IMR-90 (cell line): ENCODE results near the gene CHPT1. TPM values are rescaled to one million over a fixed set of nuclear protein-coding genes. Genes with fewer than 3 reads are reported as not detected.

ENCODE experiments used
- ATAC-seq: fragments of 200-7000 bp; cut with Tn5 transposase; 2 replicates; pipeline ENCODE4 v1.9.1; 2020; ENCODE audit warnings: low read depth, mild to moderate bottlenecking, moderate library complexity
- BruUV-seq: library from RNA; stranded (reverse); fragments of 400-500 nt; replicated peaks from 2 replicates; lab custom pipeline; 2021; lab: Mats Ljungman, UMichigan
- CTCF ChIA-PET: fragments of 300-600 bp; formaldehyde crosslinking; extraction: SDS; loops from one replicate; lab custom pipeline; 2021; ENCODE audit warnings: antibody characterized with exemption; lab: Yijun Ruan, JAX
- POLR2A ChIA-PET: fragments of 300-600 bp; sonication (Branson Sonifier 250); formaldehyde crosslinking; loops from one replicate; lab custom pipeline; 2022; ENCODE audit warnings: antibody characterized with exemption; ENCODE audit not compliant: unreplicated experiment; lab: Charles Lee
- DNase-seq: peaks from one replicate; pipeline ENCODE4 v3.0.0; 2013
- H2AFZ ChIP-seq: replicated peaks from 2 replicates; pipeline ENCODE3; 2013; ENCODE audit warnings: low read length, mild to moderate bottlenecking; ENCODE audit not compliant: poor library complexity
- H2AK5ac ChIP-seq: 2 replicates; pipeline ENCODE4 v1.6.1; 2013; ENCODE audit warnings: low read depth, low read length, inconsistent platforms
- H2AK9ac ChIP-seq: replicated peaks from 2 replicates; pipeline ENCODE3; 2013; ENCODE audit warnings: mild to moderate bottlenecking, low read depth, low read length, moderate library complexity; ENCODE audit not compliant: poor library complexity
- H2BK120ac ChIP-seq: 2 replicates; pipeline ENCODE4 v1.6.1; 2013; ENCODE audit warnings: low read depth, low read length, inconsistent platforms
- H2BK15ac ChIP-seq: 3 replicates; pipeline ENCODE4 v1.6.1; 2013; ENCODE audit warnings: low read depth, low read length, inconsistent platforms
- H2BK20ac ChIP-seq: 2 replicates; pipeline ENCODE4 v1.6.1; 2013; ENCODE audit warnings: low read depth, mild to moderate bottlenecking, inconsistent platforms, low read length, moderate library complexity
- H2BK5ac ChIP-seq: 2 replicates; pipeline ENCODE4 v1.6.1; 2013; ENCODE audit warnings: mild to moderate bottlenecking, low read depth, low read length, inconsistent platforms; ENCODE audit not compliant: poor library complexity, severe bottlenecking
- H3K14ac ChIP-seq: replicated peaks from 2 replicates; pipeline ENCODE4 v1.6.1; 2013; ENCODE audit warnings: low read depth, low read length, inconsistent platforms
- H3K18ac ChIP-seq: 2 replicates; pipeline ENCODE4 v1.6.1; 2013; ENCODE audit warnings: low read depth, low read length, control low read depth
- H3K23ac ChIP-seq: 2 replicates; pipeline ENCODE4 v1.6.1; 2013; ENCODE audit warnings: low read depth, low read length, inconsistent platforms
- H3K27ac ChIP-seq: 2 replicates; pipeline ENCODE4 v1.5.1; 2013; ENCODE audit warnings: mild to moderate bottlenecking, control low read depth, low read length; ENCODE audit not compliant: insufficient read depth
- H3K27me3 ChIP-seq: 2 replicates; pipeline ENCODE4 v1.6.1; 2013; ENCODE audit warnings: low read length; ENCODE audit not compliant: control insufficient read depth, insufficient read depth
- H3K36me3 ChIP-seq: 2 replicates; pipeline ENCODE4 v1.6.1; 2013; ENCODE audit warnings: low read length, mixed read lengths; ENCODE audit not compliant: control insufficient read depth, insufficient read depth
- H3K4ac ChIP-seq: 2 replicates; pipeline ENCODE4 v1.6.1; 2013; ENCODE audit warnings: low read depth, low read length, inconsistent platforms
- H3K4me1 ChIP-seq: 2 replicates; pipeline ENCODE4 v1.6.1; 2013; ENCODE audit warnings: low read length, mixed read lengths; ENCODE audit not compliant: control insufficient read depth, insufficient read depth
- H3K4me2 ChIP-seq: 2 replicates; pipeline ENCODE4 v1.6.1; 2013; ENCODE audit warnings: low read depth, mild to moderate bottlenecking, control low read depth, low read length, moderate library complexity
- H3K4me3 ChIP-seq: 2 replicates; pipeline ENCODE4 v1.5.1; 2013; ENCODE audit warnings: low read depth, mild to moderate bottlenecking, control low read depth, low read length, moderate library complexity; ENCODE audit not compliant: insufficient read depth
- H3K56ac ChIP-seq: 2 replicates; pipeline ENCODE4 v1.6.1; 2013; ENCODE audit warnings: low read length, inconsistent platforms; ENCODE audit not compliant: insufficient read depth; ENCODE audit errors: extremely low read depth
- H3K79me1 ChIP-seq, 2 experiments: 2 replicates each; pipeline ENCODE4 v1.6.1; 2013; ENCODE audit warnings: low read length in 2 of 2, inconsistent platforms in 1 of 2, low read depth in 1 of 2
- H3K9ac ChIP-seq: 2 replicates; pipeline ENCODE4 v1.6.1; 2013; ENCODE audit warnings: low read depth, low read length, control low read depth
- H3K9me1 ChIP-seq: 2 replicates; pipeline ENCODE4 v1.6.1; 2013; ENCODE audit warnings: low read length, inconsistent platforms; ENCODE audit not compliant: insufficient read depth
- H3K9me3 ChIP-seq: 2 replicates; pipeline ENCODE4 v1.6.1; 2013; ENCODE audit warnings: low read length; ENCODE audit not compliant: control insufficient read depth, insufficient read depth
- H4K20me1 ChIP-seq: 2 replicates; pipeline ENCODE4 v1.6.1; 2013; ENCODE audit warnings: low read length, inconsistent platforms; ENCODE audit not compliant: insufficient read depth
- H4K5ac ChIP-seq: 2 replicates; pipeline ENCODE4 v1.6.1; 2013; ENCODE audit warnings: mild to moderate bottlenecking, low read depth, low read length, control low read depth
- H4K8ac ChIP-seq, 2 experiments: 2 replicates each; pipeline ENCODE4 v1.6.1; 2013; ENCODE audit warnings: low read depth in 2 of 2, low read length in 2 of 2, control low read depth in 1 of 2, inconsistent platforms in 1 of 2
- H4K91ac ChIP-seq: 2 replicates; pipeline ENCODE4 v1.6.1; 2013; ENCODE audit warnings: low read depth, low read length, inconsistent platforms; ENCODE audit not compliant: insufficient read depth
- BHLHE40 ChIP-seq: fragments of 150-350 bp; IDR thresholded peaks from 2 replicates; pipeline ENCODE4 v1.6.1; 2016; ENCODE audit warnings: mild to moderate bottlenecking, low read depth, low read length
- CEBPB ChIP-seq: IDR thresholded peaks from 2 replicates; pipeline ENCODE4 v1.6.1; 2012; ENCODE audit warnings: low read depth, low read length, improper control_type of control experiment
- CHD1 ChIP-seq: IDR thresholded peaks from 2 replicates; pipeline ENCODE4 v1.6.1; 2012; ENCODE audit warnings: low read depth, low read length, improper control_type of control experiment
- CTCF ChIP-seq: conservative IDR thresholded peaks from 2 replicates; pipeline ENCODE4 v1.5.1; 2012; ENCODE audit warnings: mild to moderate bottlenecking, low read depth, low read length, improper control_type of control experiment
- FOS ChIP-seq: fragments of 150-350 bp; IDR thresholded peaks from 2 replicates; pipeline ENCODE4 v1.6.1; 2016; ENCODE audit warnings: low read depth, low read length
- MAFK ChIP-seq: IDR thresholded peaks from 2 replicates; pipeline ENCODE4 v1.6.1; 2012; ENCODE audit warnings: low read depth, low read length, improper control_type of control experiment
- MAZ ChIP-seq: IDR thresholded peaks from 2 replicates; pipeline ENCODE4 v1.6.1; 2012; ENCODE audit warnings: low read depth, mild to moderate bottlenecking, low read length, improper control_type of control experiment, moderate library complexity, borderline replicate concordance
- MXI1 ChIP-seq: IDR thresholded peaks from 2 replicates; pipeline ENCODE4 v1.6.1; 2012; ENCODE audit warnings: low read depth, mild to moderate bottlenecking, low read length, moderate library complexity, borderline replicate concordance
- NFE2L2 ChIP-seq: fragments of 150-350 bp; IDR thresholded peaks from 2 replicates; pipeline ENCODE4 v1.6.1; 2016; ENCODE audit warnings: low read depth, mild to moderate bottlenecking, low read length
- POLR2A ChIP-seq: IDR thresholded peaks from 2 replicates; pipeline ENCODE4 v1.6.1; 2012; ENCODE audit warnings: mild to moderate bottlenecking, low read depth, low read length
- RAD21 ChIP-seq: IDR thresholded peaks from 2 replicates; pipeline ENCODE4 v1.6.1; 2012; ENCODE audit warnings: low read length, improper control_type of control experiment
- RCOR1 ChIP-seq: IDR thresholded peaks from 2 replicates; pipeline ENCODE4 v1.6.1; 2012; ENCODE audit warnings: mild to moderate bottlenecking, low read length, improper control_type of control experiment; ENCODE audit not compliant: insufficient replicate concordance
- RFX5 ChIP-seq: IDR thresholded peaks from 2 replicates; pipeline ENCODE4 v1.8.0; 2012; ENCODE audit warnings: low read depth, mild to moderate bottlenecking, low read length, moderate library complexity
- SMC3 ChIP-seq: fragments of 150-350 bp; IDR thresholded peaks from 2 replicates; pipeline ENCODE4 v1.6.1; 2016; ENCODE audit warnings: low read depth, mild to moderate bottlenecking, antibody characterized with exemption, low read length, moderate library complexity
- WGBS, 2 experiments: methylation state at CpG; one replicate each; pipeline versions ENCODE4 v1.1.5 to v1.1.7; 2013; ENCODE audit warnings: missing lambda C conversion rate in 2 of 2; ENCODE audit not compliant: insufficient read length in 1 of 2; ENCODE audit errors: extremely low coverage in 2 of 2; 5-methylcytosine and 5-hydroxymethylcytosine counted together
- dilution Hi-C: fragments of 300-500 bp; cut with HindIII; formaldehyde crosslinking; loops from one replicate; pipeline ENCODE4 v1.14.3; 2018; ENCODE audit warnings: low sequenced_read_pairs; ENCODE audit not compliant: unreplicated experiment
- in situ Hi-C: fragments of 300-500 bp; cut with MboI; formaldehyde crosslinking; loops from 3 replicates; pipeline ENCODE4 v1.14.3; 2019; ENCODE audit warnings: low sequenced_read_pairs, inconsistent platforms, mixed read lengths
- intact Hi-C: fragments of 100-400 bp; cut with micrococcal nuclease; formaldehyde crosslinking; loops from 2 replicates; pipeline ENCODE4 v1.10.0; 2022
- polyA plus RNA-seq, 3 experiments: library from polyadenylated mRNA; depleted of rRNA; stranded (reverse); fragments of >200 nt; gene quantifications; 2 replicates each; pipeline ENCODE4 v1.2.3, GENCODE V29; 2012; ENCODE audit warnings: low replicate concordance in 1 of 3
- total RNA-seq: library from RNA; depleted of rRNA; stranded (reverse); fragments of >200 nt; gene quantifications from 2 replicates; pipeline ENCODE4 v1.2.3, GENCODE V29; 2012
- TF ChIP-seq, protein P1 (sequence below): fragments of 150-350 bp; IDR thresholded peaks from 2 replicates; pipeline ENCODE4 v1.6.1; 2017; ENCODE audit warnings: mild to moderate bottlenecking, antibody characterized with exemption, low read length, low read depth
- TF ChIP-seq, protein P2 (sequence below): fragments of 150-350 bp; IDR thresholded peaks from 2 replicates; pipeline ENCODE4 v1.6.1; 2016; ENCODE audit warnings: low read depth, mild to moderate bottlenecking, low read length, moderate library complexity, borderline replicate concordance

The CHPT1 gene
- total and polyA plus RNA-seq, 2 of the 4 experiments (the other 2 are of a cell fraction): 8.1 to 11.7 TPM

- Histone ChIP-seq H2AFZ (no peak overlapping the region), H3K4me3 (no peak overlapping the region), H3K18ac (no peak overlapping the region), H4K8ac (no peak overlapping the region), H2AK9ac (no peak overlapping the region), H3K23ac (no peak overlapping the region), H4K5ac (no peak overlapping the region), H3K4me2 (no peak overlapping the region), H3K27me3 (no peaks in the 10 kb centered on the region), H2BK5ac (no peak overlapping the region), H3K4ac (no peak overlapping the region), H3K56ac (no peak overlapping the region), H3K9me1 (no peaks in the 10 kb centered on the region), H3K14ac (no peak overlapping the region), H4K91ac (no peak overlapping the region), H3K79me1 (no peaks in the 10 kb centered on the region), H3K9me3 (no peaks in the 10 kb centered on the region), H4K20me1 (no peaks in the 10 kb centered on the region), H3K36me3 (no peaks in the 10 kb centered on the region), H2AK5ac (no peak overlapping the region), H3K4me1 (no peaks in the 10 kb centered on the region), H2BK20ac (no peak overlapping the region), H2BK120ac (no peak overlapping the region), H3K27ac (no peak overlapping the region), H2BK15ac (no peak overlapping the region), H3K9ac (no peak overlapping the region)
- ATAC-seq (no peak), DNase-seq (no peak)
- intact Hi-C loops (no loop called here), dilution Hi-C loops (no loop called here), in situ Hi-C loops (no loop called here)
- BruUV-seq: no TSS peak
- WGBS, 2 experiments: no CpG with 5 or more reads among the region's 4 CpGs
- ChIA-PET CTCF (no interaction called here), POLR2A (no interaction called here)
- TF ChIP-seq MAZ: no peak
- no peak for TF ChIP-seq BHLHE40
- TF ChIP-seq MXI1: no peak
- TF ChIP-seq, protein P1, sequence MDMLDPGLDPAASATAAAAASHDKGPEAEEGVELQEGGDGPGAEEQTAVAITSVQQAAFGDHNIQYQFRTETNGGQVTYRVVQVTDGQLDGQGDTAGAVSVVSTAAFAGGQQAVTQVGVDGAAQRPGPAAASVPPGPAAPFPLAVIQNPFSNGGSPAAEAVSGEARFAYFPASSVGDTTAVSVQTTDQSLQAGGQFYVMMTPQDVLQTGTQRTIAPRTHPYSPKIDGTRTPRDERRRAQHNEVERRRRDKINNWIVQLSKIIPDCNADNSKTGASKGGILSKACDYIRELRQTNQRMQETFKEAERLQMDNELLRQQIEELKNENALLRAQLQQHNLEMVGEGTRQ: no peak
- TF ChIP-seq, protein P2, sequence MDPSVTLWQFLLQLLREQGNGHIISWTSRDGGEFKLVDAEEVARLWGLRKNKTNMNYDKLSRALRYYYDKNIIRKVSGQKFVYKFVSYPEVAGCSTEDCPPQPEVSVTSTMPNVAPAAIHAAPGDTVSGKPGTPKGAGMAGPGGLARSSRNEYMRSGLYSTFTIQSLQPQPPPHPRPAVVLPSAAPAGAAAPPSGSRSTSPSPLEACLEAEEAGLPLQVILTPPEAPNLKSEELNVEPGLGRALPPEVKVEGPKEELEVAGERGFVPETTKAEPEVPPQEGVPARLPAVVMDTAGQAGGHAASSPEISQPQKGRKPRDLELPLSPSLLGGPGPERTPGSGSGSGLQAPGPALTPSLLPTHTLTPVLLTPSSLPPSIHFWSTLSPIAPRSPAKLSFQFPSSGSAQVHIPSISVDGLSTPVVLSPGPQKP: no peak
- no peak for TF ChIP-seq CEBPB
- no peak for TF ChIP-seq CTCF
- no peak for TF ChIP-seq MAFK
- TF ChIP-seq FOS: no peak
- no peak for TF ChIP-seq RAD21
- TF ChIP-seq CHD1: no peak
- TF ChIP-seq SMC3: no peak
- TF ChIP-seq RFX5: no peak
- no peak for TF ChIP-seq RCOR1
- no peak for TF ChIP-seq NFE2L2
- TF ChIP-seq POLR2A: no peak
These were observed 46.9 kb upstream of the CHPT1 start for GRCh38 chr12:101650346-101651117.
